Subcutaneous abdominal adipose tissue (tissue), 5 donors: Measurements from ENCODE around the gene IPPK.
A peak's percentile ranks its signal among the peaks of the same experiment; 100 is the strongest.
"Not testable (repeated sequence)": the region's sequence is repeated elsewhere in the genome, so short reads cannot be mapped to it uniquely, and the experiment has no call there.

Source experiments
- H3K27ac ChIP-seq: one replicate; pipeline ENCODE4 v1.7.0; 2013; ENCODE audit warnings: low read depth, mild to moderate bottlenecking, inconsistent platforms, low read length, moderate library complexity
- H3K27me3 ChIP-seq, 5 donors: one replicate each; pipeline ENCODE4 v1.7.0; 2013; ENCODE audit warnings: low read length in 5 of 5, inconsistent platforms in 1 of 5; ENCODE audit not compliant: control insufficient read depth in 5 of 5, insufficient read depth in 4 of 5
- H3K36me3 ChIP-seq, 5 donors: one replicate each; pipeline ENCODE4 v1.7.0; 2013; ENCODE audit warnings: low read length in 5 of 5; ENCODE audit not compliant: control insufficient read depth in 5 of 5, insufficient read depth in 5 of 5
- H3K4me1 ChIP-seq, 5 donors: one replicate each; pipeline ENCODE4 v1.7.0; 2013; ENCODE audit warnings: low read length in 5 of 5, mild to moderate bottlenecking in 3 of 5, moderate library complexity in 1 of 5; ENCODE audit not compliant: control insufficient read depth in 5 of 5, insufficient read depth in 5 of 5
- H3K4me3 ChIP-seq, 5 donors: one replicate each; pipeline ENCODE4 v1.7.0; 2013; ENCODE audit warnings: low read length in 5 of 5, low read depth in 1 of 5
- H3K9ac ChIP-seq, 5 donors: one replicate each; pipeline ENCODE4 v1.7.0; 2013; ENCODE audit warnings: low read length in 5 of 5, mild to moderate bottlenecking in 4 of 5, moderate library complexity in 3 of 5
- H3K9me3 ChIP-seq, 5 donors: one replicate each; pipeline ENCODE4 v1.7.0; 2013; ENCODE audit warnings: low read length in 5 of 5; ENCODE audit not compliant: control insufficient read depth in 5 of 5
- donor health status: healthy.
- donor health status: healthy.
- donor health status: healthy.
- donor health status: healthy.
- donor health status: healthy.

The IPPK gene

GRCh38 chr9:92633614-92634278, 36.2 kb downstream of the IPPK start:
- Histone ChIP-seq H3K4me1 (peaks cover 0 to 9% (median 9%) of the 10 kb centered on the region in 5 donors), H3K9ac (no peak overlapping the region), H3K4me3 (no peak overlapping the region), H3K27ac (no peak overlapping the region), H3K36me3 (peaks cover 6 to 71% (median 54%) of the 10 kb centered on the region in 5 donors), H3K27me3 (no peaks in the 10 kb centered on the region), H3K9me3 (peaks cover 0 to 4% (median 0%) of the 10 kb centered on the region in 5 donors)

GRCh38 chr9:92632641-92633040, 37.3 kb downstream of the IPPK start:
- Histone ChIP-seq H3K27me3 (no peaks in the 10 kb centered on the region), H3K36me3 (peaks cover 6 to 60% (median 43%) of the 10 kb centered on the region in 5 donors), H3K9ac (no peak overlapping the region), H3K9me3 (peaks cover 0 to 4% (median 0%) of the 10 kb centered on the region in 5 donors), H3K27ac (no peak overlapping the region), H3K4me3 (no peak overlapping the region), H3K4me1 (peaks cover 0 to 9% (median 9%) of the 10 kb centered on the region in 5 donors)

GRCh38 chr9:92631452-92632343, 38.2 kb downstream of the IPPK start:
- Histone ChIP-seq H3K4me1 (peaks cover 0 to 10% (median 9%) of the 10 kb centered on the region in 5 donors), H3K27ac (no peak overlapping the region), H3K9ac (no peak overlapping the region), H3K27me3 (no peaks in the 10 kb centered on the region), H3K9me3 (peaks cover 0 to 4% (median 0%) of the 10 kb centered on the region in 5 donors), H3K4me3 (no peak overlapping the region), H3K36me3 (peaks cover 6 to 51% (median 35%) of the 10 kb centered on the region in 5 donors)

GRCh38 chr9:92627651-92628050, 42.3 kb downstream of the IPPK start:
- Histone ChIP-seq H3K9ac (no peak overlapping the region), H3K27me3 (no peaks in the 10 kb centered on the region), H3K27ac (peak overlapping the region; percentile 7), H3K4me3 (no peak overlapping the region), H3K4me1 (peaks cover 0 to 4% (median 0%) of the 10 kb centered on the region in 5 donors), H3K9me3 (peaks cover 0 to 4% (median 0%) of the 10 kb centered on the region in 5 donors), H3K36me3 (peaks cover 10 to 29% (median 23%) of the 10 kb centered on the region in 5 donors)

GRCh38 chr9:92626484-92626883, 43.4 kb downstream of the IPPK start:
- Histone ChIP-seq H3K36me3 (peaks cover 2 to 18% (median 13%) of the 10 kb centered on the region in 5 donors), H3K4me3 (no peak overlapping the region), H3K9ac (no peak overlapping the region), H3K27me3 (no peaks in the 10 kb centered on the region), H3K27ac (no peak overlapping the region), H3K9me3 (peaks cover 0 to 4% (median 0%) of the 10 kb centered on the region in 5 donors), H3K4me1 (peaks cover 0 to 4% (median 0%) of the 10 kb centered on the region in 5 donors)

- H3K27ac ChIP-seq, H3K4me3 ChIP-seq, H3K27me3 ChIP-seq, H3K4me1 ChIP-seq, H3K9me3 ChIP-seq, H3K9ac ChIP-seq: not testable (repeated sequence)
- peaks cover 4 to 30% (median 16%) of the 10 kb centered on the region in 5 donors for H3K36me3 ChIP-seq
Measured at GRCh38 chr9:92623936-92624335, 46.0 kb downstream of the IPPK start.

- H3K27ac ChIP-seq, result no peak overlapping the region
Measured at GRCh38 chr9:92620845-92621244, 49.1 kb downstream of the IPPK start.

GRCh38 chr9:92619601-92620300, 50.2 kb downstream of the IPPK start:
- H3K27me3 ChIP-seq, result no peaks in the 10 kb centered on the region
- no peaks in the 10 kb centered on the region for H3K9me3 ChIP-seq
- H3K4me3 ChIP-seq, result no peak overlapping the region
- H3K36me3 ChIP-seq, result peaks cover 2 to 66% (median 41%) of the 10 kb centered on the region in 5 donors
- no peak overlapping the region for H3K27ac ChIP-seq
- H3K4me1 ChIP-seq, result peaks cover 4 to 39% (median 34%) of the 10 kb centered on the region in 5 donors
- no peak overlapping the region for H3K9ac ChIP-seq

More at GRCh38 chr9:92620845-92621244, 49.1 kb downstream of the IPPK start:
- Histone ChIP-seq H3K27me3 (no peaks in the 10 kb centered on the region), H3K9ac (no peak overlapping the region), H3K36me3 (peaks cover 4 to 59% (median 34%) of the 10 kb centered on the region in 5 donors), H3K4me3 (no peak overlapping the region), H3K9me3 (no peaks in the 10 kb centered on the region), H3K4me1 (peaks cover 2 to 28% (median 23%) of the 10 kb centered on the region in 5 donors)

GRCh38 chr9:92618633-92619225, 51.2 kb downstream of the IPPK start:
- H3K27me3 ChIP-seq, result no peaks in the 10 kb centered on the region
- no peak overlapping the region for H3K4me3 ChIP-seq
- H3K4me1 ChIP-seq, result peaks cover 4 to 42% (median 36%) of the 10 kb centered on the region in 5 donors
- H3K9me3 ChIP-seq, result no peaks in the 10 kb centered on the region
- H3K36me3 ChIP-seq, result peaks cover 0 to 64% (median 37%) of the 10 kb centered on the region in 5 donors
- H3K9ac ChIP-seq, result no peak overlapping the region
- peak overlapping the region; percentile 17 for H3K27ac ChIP-seq
